HepG2 (cell line): ENCODE data around the gene CAMTA1.

Experiments used
- ETV5 ChIP-seq: IDR thresholded peaks from 2 replicates; pipeline ENCODE4 v1.6.1; 2018; ENCODE audit warnings: missing biosample characterization, missing genetic modification reagents, inconsistent platforms, borderline replicate concordance
- FOSL2 ChIP-seq: sonication (generic); formaldehyde crosslinking; IDR thresholded peaks from 2 replicates; pipeline ENCODE4 v1.4.0; 2020; ENCODE audit warnings: missing genetic modification reagents
- NFE2L2 ChIP-seq: fragments of 150-350 bp; IDR thresholded peaks from 2 replicates; pipeline ENCODE4 v1.6.1; 2014; ENCODE audit warnings: low read length
- ZNF569 ChIP-seq: sonication (generic); formaldehyde crosslinking; IDR thresholded peaks from 2 replicates; pipeline ENCODE4 v1.5.0; 2020; ENCODE audit warnings: mild to moderate bottlenecking, missing genetic modification reagents, moderate library complexity, borderline replicate concordance
- TF ChIP-seq, protein P1 (sequence below): sonication (generic); formaldehyde crosslinking; IDR thresholded peaks from 2 replicates; pipeline ENCODE4 v1.5.0; 2020; ENCODE audit warnings: mild to moderate bottlenecking, missing genetic modification reagents, moderate library complexity

DNA sequence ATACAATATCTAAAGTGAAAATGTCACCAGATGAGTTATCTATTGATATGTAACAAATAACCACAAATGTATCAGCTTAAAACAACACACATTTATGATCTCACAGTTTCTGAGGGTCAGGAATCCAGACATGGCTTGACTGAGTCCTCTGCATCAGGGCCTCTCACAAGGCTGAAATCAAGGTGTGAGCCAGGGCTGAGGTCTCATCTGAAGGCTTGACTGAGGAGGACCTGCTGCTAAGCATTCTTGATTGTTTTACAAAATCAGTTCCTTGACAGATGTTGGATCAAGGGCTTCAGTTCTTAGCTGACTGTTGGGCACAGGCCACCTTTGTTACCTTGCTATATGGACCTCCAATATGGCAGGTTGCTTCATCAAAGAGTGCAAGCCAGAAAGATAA, 483.7 kb downstream of the CAMTA1 start:
- TF ChIP-seq ZNF569 (CRISPR knock-in tag) = no peak
- TF ChIP-seq, protein P1, sequence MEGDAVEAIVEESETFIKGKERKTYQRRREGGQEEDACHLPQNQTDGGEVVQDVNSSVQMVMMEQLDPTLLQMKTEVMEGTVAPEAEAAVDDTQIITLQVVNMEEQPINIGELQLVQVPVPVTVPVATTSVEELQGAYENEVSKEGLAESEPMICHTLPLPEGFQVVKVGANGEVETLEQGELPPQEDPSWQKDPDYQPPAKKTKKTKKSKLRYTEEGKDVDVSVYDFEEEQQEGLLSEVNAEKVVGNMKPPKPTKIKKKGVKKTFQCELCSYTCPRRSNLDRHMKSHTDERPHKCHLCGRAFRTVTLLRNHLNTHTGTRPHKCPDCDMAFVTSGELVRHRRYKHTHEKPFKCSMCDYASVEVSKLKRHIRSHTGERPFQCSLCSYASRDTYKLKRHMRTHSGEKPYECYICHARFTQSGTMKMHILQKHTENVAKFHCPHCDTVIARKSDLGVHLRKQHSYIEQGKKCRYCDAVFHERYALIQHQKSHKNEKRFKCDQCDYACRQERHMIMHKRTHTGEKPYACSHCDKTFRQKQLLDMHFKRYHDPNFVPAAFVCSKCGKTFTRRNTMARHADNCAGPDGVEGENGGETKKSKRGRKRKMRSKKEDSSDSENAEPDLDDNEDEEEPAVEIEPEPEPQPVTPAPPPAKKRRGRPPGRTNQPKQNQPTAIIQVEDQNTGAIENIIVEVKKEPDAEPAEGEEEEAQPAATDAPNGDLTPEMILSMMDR (CRISPR knock-in tag) = no peak
- no peak for TF ChIP-seq NFE2L2
- TF ChIP-seq FOSL2 (CRISPR knock-in tag) = no peak
- TF ChIP-seq ETV5 = no peak
